Activated T-cell treated with anti-CD3 and anti-CD28 coated beads, Interleukin-2, amount 50 U/mL, for 4 hours (primary cell): ENCODE measurements around the gene RAB6A. TPM values are rescaled to one million over a fixed set of nuclear protein-coding genes. Genes with fewer than 3 reads are reported as not detected.
"Not testable (repeated sequence)": the region's sequence is repeated elsewhere in the genome, so short reads cannot be mapped to it uniquely, and the experiment has no call there.

Source experiments
- ATAC-seq, 2 donors: fragments of 200-7000 bp; cut with Tn5 transposase; one replicate each; pipeline ENCODE4 v1.10.0; 2021
- DNase-seq: peaks from one replicate; pipeline ENCODE4 v3.0.0-alpha.2; 2020
- H3K27me3 Mint-ChIP-seq: one replicate; pipeline ENCODE4 v1.8.0; 2021; ENCODE audit warnings: low read depth, mixed read lengths
- H3K36me3 Mint-ChIP-seq: one replicate; pipeline ENCODE4 v1.8.0; 2022; ENCODE audit warnings: mixed read lengths; ENCODE audit not compliant: insufficient read depth
- H3K4me1 Mint-ChIP-seq: one replicate; pipeline ENCODE4 v1.8.0; 2021; ENCODE audit warnings: low read depth, mixed read lengths
- H3K4me3 Mint-ChIP-seq: one replicate; pipeline ENCODE4 v1.8.0; 2021; ENCODE audit warnings: mild to moderate bottlenecking, moderate library complexity, mixed read lengths
- H3K9me3 Mint-ChIP-seq: one replicate; pipeline ENCODE4 v1.8.0; 2021; ENCODE audit warnings: mixed read lengths
- total RNA-seq, 3 donors: library from RNA; stranded (reverse); gene quantifications; one replicate each; pipeline ENCODE4 v1.2.1, GENCODE V29; 2021

RAB6A gene
- total RNA-seq, 3 donors from 2014 or later: 53.3 to 62.7 (median 59.5) TPM

DNA sequence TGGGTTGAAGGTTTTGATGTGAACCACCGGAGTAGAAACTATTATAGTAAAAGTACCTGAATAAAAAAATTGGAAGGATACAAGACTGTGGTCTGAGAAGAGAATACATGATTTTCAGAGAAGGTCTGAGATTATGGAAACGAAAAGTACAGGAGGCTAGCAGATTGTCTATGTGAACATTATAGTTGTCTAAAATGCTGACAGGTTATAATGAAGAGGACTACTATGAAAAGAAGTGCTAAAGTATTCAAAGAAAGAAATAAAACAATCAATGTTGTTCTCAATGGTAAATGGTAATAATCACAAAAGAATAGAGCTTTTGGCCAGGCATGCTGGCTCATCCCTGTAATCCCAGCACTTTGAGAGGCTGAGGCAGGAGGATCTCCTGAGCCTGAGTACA lies 34.0 kb downstream of the RAB6A start:
- Mint-ChIP-seq H3K4me3 (no peak overlapping the region), H3K27me3 (no peaks in the 10 kb centered on the region), H3K9me3 (no peaks in the 10 kb centered on the region), H3K36me3 (peaks cover 22% of the 10 kb centered on the region), H3K4me1 (peaks cover 28% of the 10 kb centered on the region)
- DNase-seq (no peak), ATAC-seq (no peak)

DNA sequence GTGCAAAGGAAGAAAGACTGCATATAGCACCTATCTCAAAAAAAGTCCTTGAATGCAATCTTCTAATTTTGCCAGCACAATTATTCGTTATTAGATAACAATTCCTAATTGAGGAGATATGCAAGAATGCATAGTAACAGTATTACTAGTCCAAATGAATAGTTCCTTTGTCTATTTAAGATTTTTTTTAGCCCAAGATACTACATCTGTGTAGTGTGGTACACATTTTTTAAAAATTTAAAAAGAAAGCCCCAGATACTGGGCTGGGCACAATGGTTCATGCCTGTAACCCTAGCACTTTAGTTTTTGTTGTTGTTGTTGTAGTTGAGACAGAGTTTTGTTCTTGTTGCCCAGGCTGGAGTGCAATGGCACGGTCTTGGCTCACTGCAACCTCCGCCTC lies 43.7 kb downstream of the RAB6A start:
- Mint-ChIP-seq H3K27me3 (no peaks in the 10 kb centered on the region), H3K4me1 (peaks cover 7% of the 10 kb centered on the region), H3K4me3 (no peak overlapping the region), H3K36me3 (peaks cover 18% of the 10 kb centered on the region), H3K9me3 (no peaks in the 10 kb centered on the region)
- ATAC-seq (no peak), DNase-seq (no peak)

DNA sequence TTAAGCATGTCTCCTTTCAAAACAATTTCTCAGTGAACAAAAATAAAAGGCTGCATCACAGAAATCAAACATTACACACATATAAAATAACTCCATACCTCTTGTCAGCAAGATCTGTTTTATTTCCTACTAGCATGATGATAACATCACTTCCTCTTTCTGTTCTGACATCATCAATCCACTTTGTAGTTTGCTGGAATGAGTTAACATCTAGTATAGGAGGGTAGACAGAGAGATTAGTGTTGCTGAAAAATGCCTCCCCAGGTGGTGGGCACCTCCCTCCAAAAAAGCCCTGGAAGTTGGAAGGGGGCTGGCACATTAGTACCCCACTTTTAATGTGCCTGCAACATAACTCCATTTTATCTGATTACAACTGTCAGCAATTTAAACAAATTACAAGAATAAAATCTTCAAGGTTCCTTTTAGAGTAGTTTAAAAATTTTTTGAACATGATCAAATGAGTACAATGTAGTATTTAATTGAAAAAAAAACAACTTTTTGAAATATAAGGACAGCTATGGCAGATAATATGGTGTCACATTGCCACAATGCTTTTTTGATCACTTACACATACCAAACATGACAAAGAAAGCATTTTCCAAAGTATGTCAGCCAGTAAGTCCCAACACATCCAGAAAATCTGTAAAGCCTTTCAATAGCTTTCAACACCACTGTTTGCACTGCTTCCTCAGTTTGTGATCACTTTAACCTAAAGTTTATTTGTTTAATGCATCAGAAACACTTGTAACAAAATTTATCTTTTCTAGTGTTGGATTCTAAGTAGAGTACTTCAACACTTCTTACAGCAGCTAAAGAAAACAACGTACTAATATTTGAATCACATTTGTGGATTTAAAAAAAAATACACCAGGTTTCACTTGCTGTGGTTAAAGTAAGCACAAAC lies 44.5 kb downstream of the RAB6A start:
- Mint-ChIP-seq H3K27me3 (no peaks in the 10 kb centered on the region), H3K9me3 (no peaks in the 10 kb centered on the region), H3K4me1 (peaks cover 7% of the 10 kb centered on the region), H3K36me3 (peaks cover 19% of the 10 kb centered on the region), H3K4me3 (no peak overlapping the region)
- no peak for ATAC-seq
- DNase-seq: no peak

DNA sequence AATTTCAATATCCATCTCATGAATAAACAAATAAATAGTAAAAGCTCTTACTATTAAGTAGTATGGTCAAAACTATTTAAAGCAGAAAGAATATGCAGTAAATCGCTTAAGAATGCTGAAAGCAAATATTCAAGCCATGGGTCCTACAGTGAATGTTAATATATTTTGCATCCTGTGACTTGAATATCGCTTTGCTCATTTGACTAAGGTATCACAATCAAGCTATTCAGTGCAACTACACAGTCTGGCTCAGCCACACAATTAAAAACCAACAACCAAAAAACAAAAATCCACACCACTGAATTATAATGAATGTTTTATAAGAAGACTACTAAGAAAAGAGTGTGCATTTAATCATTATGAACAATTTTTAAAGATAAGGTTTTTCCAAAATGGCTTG lies 45.3 kb downstream of the RAB6A start:
- H3K4me1 Mint-ChIP-seq: peaks cover 5% of the 10 kb centered on the region
- H3K27me3 Mint-ChIP-seq: no peaks in the 10 kb centered on the region
- peaks cover 17% of the 10 kb centered on the region for H3K36me3 Mint-ChIP-seq
- no peaks in the 10 kb centered on the region for H3K9me3 Mint-ChIP-seq
- DNase-seq (no peak), ATAC-seq (no peak)
- no peak overlapping the region for H3K4me3 Mint-ChIP-seq

DNA sequence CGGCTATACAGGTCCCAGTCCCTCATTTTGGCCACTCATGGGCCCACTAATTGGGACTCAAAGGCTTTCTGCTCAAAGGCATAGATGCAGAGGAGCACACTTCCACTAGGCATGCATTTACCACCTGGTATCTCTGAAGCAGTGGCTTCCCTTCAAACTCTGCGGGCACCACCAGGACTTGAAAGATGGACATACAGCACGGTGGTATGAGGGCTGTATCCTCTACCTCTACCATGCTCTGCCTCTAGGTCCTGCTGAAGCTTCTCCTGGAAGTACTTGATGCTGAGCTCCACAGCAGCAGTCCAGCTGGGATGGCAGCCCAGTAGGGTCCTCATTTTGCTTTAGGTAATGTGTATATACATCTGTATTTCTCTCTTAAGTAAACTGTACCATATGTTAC lies 49.9 kb downstream of the RAB6A start:
- no peaks in the 10 kb centered on the region for H3K27me3 Mint-ChIP-seq

DNA sequence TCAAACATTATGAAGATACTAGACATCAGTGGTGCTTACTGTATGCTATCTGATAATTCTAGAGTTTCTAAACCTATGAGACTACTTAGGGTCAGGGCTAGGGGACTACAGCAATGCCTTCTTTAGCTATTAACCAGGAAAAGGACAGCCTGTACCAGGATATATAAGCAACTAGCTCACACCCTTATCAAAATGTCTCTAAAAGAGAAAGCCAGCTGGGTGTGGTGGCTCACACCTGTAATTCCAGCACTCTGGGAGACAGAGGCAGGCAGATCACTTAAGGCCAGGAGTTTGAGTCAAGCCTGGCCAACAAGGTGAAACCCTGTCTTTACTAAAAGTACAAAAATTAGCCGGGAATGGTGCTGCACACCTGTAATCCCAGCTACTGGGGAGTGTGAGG lies 55.8 kb downstream of the RAB6A start:
- Mint-ChIP-seq H3K4me3 (no peak overlapping the region), H3K9me3 (no peaks in the 10 kb centered on the region), H3K36me3 (peaks cover 17% of the 10 kb centered on the region), H3K27me3 (no peaks in the 10 kb centered on the region), H3K4me1 (no peaks in the 10 kb centered on the region)
- ATAC-seq (no peak), DNase-seq (no peak)

More for the DNA sequence above, 49.9 kb downstream of the RAB6A start:
- no peak for ATAC-seq
- Mint-ChIP-seq H3K36me3 (peaks cover 13% of the 10 kb centered on the region), H3K4me3 (no peak overlapping the region), H3K4me1 (peaks cover under 1% of the 10 kb centered on the region), H3K9me3 (no peaks in the 10 kb centered on the region)
- DNase-seq: no peak

DNA sequence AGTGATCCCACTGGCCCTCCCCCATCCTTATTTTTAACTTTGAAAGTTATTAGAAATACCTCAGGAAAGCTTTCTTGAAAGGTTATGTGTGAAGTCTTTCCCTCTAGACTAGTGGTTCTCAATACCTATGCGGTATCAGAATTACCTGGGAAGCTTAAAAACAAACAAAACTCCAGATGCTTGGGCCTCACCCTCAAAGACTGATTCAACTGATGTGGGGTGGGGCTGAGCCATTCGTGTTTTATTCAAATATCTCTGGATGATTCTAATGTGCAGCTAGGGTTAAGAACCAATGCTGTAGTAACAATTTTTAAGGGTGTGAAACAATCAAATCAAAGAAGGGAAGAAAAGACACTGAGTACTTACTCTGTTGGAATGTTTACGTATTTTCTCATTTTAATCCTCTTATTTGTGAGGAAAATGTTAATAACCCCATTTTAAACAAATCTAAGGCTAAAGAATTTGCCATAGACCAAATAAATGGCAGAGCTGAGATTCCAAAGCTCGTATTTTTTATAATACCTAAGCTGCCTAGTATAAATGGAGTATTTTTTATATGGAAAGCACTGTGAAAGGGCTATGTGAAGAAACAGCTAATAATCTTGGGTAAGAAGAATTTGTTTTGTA lies 66.9 kb downstream of the RAB6A start:
- DNase-seq: no peak
- Mint-ChIP-seq H3K4me3 (no peak overlapping the region), H3K4me1 (no peaks in the 10 kb centered on the region), H3K9me3 (no peaks in the 10 kb centered on the region), H3K36me3 (peaks cover 11% of the 10 kb centered on the region), H3K27me3 (no peaks in the 10 kb centered on the region)
- no peak for ATAC-seq

DNA sequence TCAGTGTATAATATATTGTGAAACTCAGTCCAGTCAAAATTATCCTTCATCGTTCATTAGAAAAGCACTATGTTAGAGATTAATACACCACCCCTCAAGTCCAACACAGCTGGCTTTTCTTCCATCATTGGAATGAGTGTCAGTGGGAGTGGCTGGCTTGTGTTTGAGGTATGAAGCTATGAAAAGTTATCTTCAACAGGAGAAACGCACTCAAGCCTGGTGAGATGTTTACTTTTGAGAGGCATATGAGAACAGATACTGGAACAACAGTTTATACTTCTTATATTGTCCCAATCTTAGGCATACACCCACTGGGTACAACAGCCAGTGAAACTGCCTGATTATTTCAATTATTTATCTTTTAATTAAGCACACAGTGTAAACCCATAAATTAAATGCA lies 80.2 kb downstream of the RAB6A start:
- DNase-seq (no peak), ATAC-seq (no peak)
- Mint-ChIP-seq H3K4me1 (no peaks in the 10 kb centered on the region), H3K9me3 (no peaks in the 10 kb centered on the region), H3K4me3 (no peak overlapping the region), H3K36me3 (peaks cover 16% of the 10 kb centered on the region), H3K27me3 (no peaks in the 10 kb centered on the region)

DNA sequence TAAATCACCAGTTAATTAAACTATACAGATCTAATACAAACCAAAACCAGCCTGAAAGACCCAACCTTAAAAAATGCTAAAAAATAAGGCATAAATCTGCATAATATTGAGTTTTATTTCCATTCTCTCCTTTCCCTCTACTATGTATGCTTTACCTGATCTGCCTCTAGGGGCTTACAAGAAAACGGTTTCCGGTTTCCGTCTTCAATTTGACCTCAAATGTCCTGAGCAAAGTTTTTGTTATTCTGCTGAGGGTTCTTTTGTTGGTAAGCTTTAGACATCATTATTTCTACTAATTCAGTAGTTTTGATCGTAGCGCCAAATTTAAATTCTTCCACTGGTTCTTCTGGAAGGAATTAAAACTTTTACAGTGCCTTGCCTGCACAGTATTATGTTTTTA lies 84.3 kb downstream of the RAB6A start:
- ATAC-seq, H3K27me3 Mint-ChIP-seq, DNase-seq, H3K4me1 Mint-ChIP-seq, H3K9me3 Mint-ChIP-seq, H3K4me3 Mint-ChIP-seq: not testable (repeated sequence)
- peaks cover 13% of the 10 kb centered on the region for H3K36me3 Mint-ChIP-seq

DNA sequence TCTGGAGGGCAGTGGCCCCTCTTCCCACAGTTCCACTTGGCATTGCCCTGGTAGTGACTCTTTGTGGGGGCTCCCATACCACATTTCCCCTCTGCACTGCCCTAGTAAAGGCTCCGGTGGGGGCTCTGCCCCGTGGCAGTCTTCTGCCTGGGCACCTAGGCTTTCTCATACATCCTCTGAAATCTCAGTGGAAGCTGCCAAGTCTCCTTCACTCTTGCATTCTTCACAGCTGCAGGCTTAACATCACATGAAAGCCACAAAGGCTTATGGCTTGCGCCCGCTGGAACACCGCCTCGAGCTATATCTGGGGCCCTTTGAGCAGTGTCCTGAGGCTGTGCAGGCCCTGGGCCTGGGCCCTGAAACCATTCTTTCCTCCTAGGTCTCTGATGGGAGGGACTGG lies 89.2 kb downstream of the RAB6A start:
- ATAC-seq (no peak), DNase-seq (no peak)
- no peaks in the 10 kb centered on the region for H3K4me1 Mint-ChIP-seq
- H3K36me3 Mint-ChIP-seq: peaks cover 2% of the 10 kb centered on the region
- no peak overlapping the region for H3K4me3 Mint-ChIP-seq
- H3K27me3 Mint-ChIP-seq: no peaks in the 10 kb centered on the region
- H3K9me3 Mint-ChIP-seq: no peaks in the 10 kb centered on the region

DNA sequence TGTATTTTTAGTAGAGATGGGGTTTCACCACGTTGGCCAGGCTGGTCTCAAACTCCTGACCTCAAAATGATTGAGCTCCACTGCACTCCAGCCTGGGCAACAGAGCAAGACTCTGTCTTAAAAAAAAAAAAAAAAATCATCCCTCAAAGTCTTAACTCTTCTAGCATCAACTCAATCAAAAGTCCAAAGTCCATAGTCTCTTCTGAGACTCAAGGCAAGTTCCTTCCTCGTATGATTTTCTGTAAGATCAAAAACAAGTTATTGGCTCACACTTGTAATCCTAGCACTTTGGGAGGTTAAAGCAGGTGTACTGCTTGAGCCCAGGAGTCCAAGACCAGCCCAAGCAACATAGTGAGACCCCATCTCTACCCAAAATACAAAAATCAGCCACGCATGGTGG lies 90.1 kb downstream of the RAB6A start:
- Mint-ChIP-seq H3K4me3 (no peak overlapping the region), H3K9me3 (no peaks in the 10 kb centered on the region), H3K4me1 (no peaks in the 10 kb centered on the region), H3K36me3 (peaks cover 2% of the 10 kb centered on the region), H3K27me3 (no peaks in the 10 kb centered on the region)
- DNase-seq (no peak), ATAC-seq (no peak)

DNA sequence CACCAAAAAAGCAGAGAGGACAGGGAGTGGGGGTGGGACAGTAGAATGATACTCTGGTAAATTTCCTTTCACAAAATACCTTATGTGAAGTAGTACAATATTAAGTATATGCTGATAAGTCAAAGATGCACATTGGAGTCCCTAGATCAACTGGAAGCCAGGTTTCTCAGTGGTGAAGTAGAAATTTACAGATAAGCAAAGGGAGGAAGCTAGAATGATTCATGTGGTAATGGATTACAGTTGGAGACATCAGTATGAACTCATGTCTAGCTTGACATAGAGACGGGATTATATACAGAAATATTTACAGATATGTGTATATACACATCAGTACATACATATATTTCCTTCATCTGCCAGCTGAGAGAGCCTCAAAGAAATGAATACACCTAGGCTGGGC lies 93.0 kb downstream of the RAB6A start:
- H3K27me3 Mint-ChIP-seq: no peaks in the 10 kb centered on the region
- no peak for DNase-seq
- H3K9me3 Mint-ChIP-seq: no peaks in the 10 kb centered on the region
- no peak overlapping the region for H3K4me3 Mint-ChIP-seq
- H3K36me3 Mint-ChIP-seq: no peaks in the 10 kb centered on the region
- no peak for ATAC-seq
- H3K4me1 Mint-ChIP-seq: peaks cover 9% of the 10 kb centered on the region

DNA sequence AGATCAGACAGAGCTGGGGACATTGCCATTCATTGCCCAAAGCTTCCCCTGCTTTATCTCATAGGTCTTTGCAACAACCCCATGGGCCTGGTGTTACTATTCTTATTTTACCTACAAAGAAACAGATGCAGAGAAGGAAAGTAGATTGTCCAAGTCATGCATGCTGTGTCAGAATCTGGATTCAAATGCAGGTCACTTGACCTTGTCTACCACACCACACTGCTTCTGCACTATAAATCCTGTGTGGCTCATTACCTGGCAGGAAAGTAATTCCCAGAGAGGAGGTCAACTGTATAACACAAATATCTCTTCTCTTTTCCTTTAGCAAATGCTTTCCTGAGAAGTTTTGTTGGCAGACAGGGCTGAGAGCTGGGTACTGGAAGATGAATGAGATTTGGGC lies 96.0 kb downstream of the RAB6A start:
- Mint-ChIP-seq H3K4me1 (peaks cover 14% of the 10 kb centered on the region), H3K4me3 (no peak overlapping the region), H3K27me3 (no peaks in the 10 kb centered on the region), H3K9me3 (no peaks in the 10 kb centered on the region), H3K36me3 (no peaks in the 10 kb centered on the region)
- no peak for DNase-seq
- no peak for ATAC-seq

DNA sequence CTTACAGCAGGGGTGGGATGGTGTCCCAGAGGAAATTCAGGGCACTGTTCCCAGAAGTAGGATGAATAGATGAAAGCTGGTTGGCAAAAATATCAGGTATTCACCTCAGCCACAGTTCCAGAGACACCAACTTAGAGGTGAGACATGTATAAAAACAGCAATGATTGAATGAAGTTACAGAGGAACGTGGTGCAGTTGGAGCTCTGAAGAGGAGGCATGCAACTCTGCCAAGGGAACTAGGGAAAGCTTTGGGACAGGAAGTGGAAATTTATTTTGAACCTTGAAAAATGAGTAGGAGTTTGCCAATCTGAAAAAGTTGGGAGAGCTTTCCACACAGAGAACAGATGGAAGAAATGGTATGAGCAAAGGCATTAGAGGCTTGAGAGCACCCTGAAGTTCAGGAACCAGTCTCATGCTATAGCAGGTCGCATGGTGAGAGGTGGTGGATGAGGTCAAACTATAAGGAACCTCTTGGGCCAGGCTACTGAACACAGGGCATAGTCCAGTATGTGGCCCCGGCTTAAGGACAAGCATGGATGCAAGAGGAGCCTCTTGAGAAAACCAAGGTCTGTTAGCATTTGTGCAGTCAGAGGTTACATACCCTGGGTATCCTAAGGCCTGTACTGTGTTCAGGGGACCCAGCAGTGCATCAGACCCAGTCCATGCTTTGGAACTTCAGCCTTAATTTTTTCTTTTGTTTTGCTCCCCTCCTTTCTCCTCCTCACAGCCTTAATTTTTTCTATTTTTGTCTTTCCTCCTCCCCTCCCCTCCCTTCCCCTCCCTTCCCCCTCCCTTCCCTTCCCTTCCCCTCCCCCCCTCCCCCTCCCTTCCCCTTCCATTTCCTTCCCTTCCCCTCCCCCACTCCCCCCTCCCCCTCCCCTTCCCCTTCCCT lies 97.0 kb downstream of the RAB6A start:
- H3K27me3 Mint-ChIP-seq: no peaks in the 10 kb centered on the region
- no peaks in the 10 kb centered on the region for H3K36me3 Mint-ChIP-seq
- H3K4me1 Mint-ChIP-seq: peaks cover 14% of the 10 kb centered on the region
- H3K4me3 Mint-ChIP-seq: no peak overlapping the region
- no peak for ATAC-seq
- no peaks in the 10 kb centered on the region for H3K9me3 Mint-ChIP-seq
- no peak for DNase-seq
